Measurements from ENCODE around the gene UQCRHL. TPM values are rescaled to one million over a fixed set of nuclear protein-coding genes. Genes with fewer than 3 reads are reported as not detected.
"Not testable (repeated sequence)": the region's sequence is repeated elsewhere in the genome, so short reads cannot be mapped to it uniquely, and the experiment has no call there.

The UQCRHL gene
- total RNA-seq, result 0.76 and 4.0 TPM in 2 replicates

GRCh38 chr1:15807549-15807948 lies at the start of gene UQCRHL:
UQCRHL (minus strand) TSS chr1:15807649; CDS start chr1:15807649, 0 bp downstream.
- DNase-seq (ENCODE audit: low read depth in 2 of 2), result not testable (repeated sequence)

- DNase-seq (ENCODE audit: low read depth in 2 of 2), result no peak
Observed at GRCh38 chr1:15856888-15857287, 49.4 kb upstream of the UQCRHL start.

GRCh38 chr1:15852828-15853302 lies 45.4 kb upstream of the UQCRHL start:
- DNase-seq (ENCODE audit: low read depth in 2 of 2), result no peak

GRCh38 chr1:15852036-15852827 lies 44.8 kb upstream of the UQCRHL start:
- peak in 1 of 2 donors; percentile 50 for DNase-seq (ENCODE audit: low read depth in 2 of 2)

GRCh38 chr1:15851210-15852035 lies 44.0 kb upstream of the UQCRHL start:
- DNase-seq (ENCODE audit: low read depth in 2 of 2), result peak in 1 of 2 donors; percentile 33

- peak in 1 of 2 donors; percentile 19 for DNase-seq (ENCODE audit: low read depth in 2 of 2)
Observed at GRCh38 chr1:15850471-15851001, 43.1 kb upstream of the UQCRHL start.

GRCh38 chr1:15849775-15850324 lies 42.4 kb upstream of the UQCRHL start:
- peak in 1 of 2 donors; percentile 66 for DNase-seq (ENCODE audit: low read depth in 2 of 2)

- peak; percentile 74 to 95 for DNase-seq (ENCODE audit: low read depth in 2 of 2)
Observed at GRCh38 chr1:15848929-15849774, 41.7 kb upstream of the UQCRHL start.

- peak in 1 of 2 donors; percentile 32 for DNase-seq (ENCODE audit: low read depth in 2 of 2)
Observed at GRCh38 chr1:15848143-15848928, 40.9 kb upstream of the UQCRHL start.

- no peak for DNase-seq (ENCODE audit: low read depth in 2 of 2)
Observed at GRCh38 chr1:15847893-15848142, 40.4 kb upstream of the UQCRHL start.

- peak; percentile 94 to 98 for DNase-seq (ENCODE audit: low read depth in 2 of 2)
Observed at GRCh38 chr1:15847100-15847892, 39.8 kb upstream of the UQCRHL start, which contains the start of gene SPEN. SPEN (plus strand) TSS chr1:15847707; CDS start chr1:15848068, 361 bp downstream.

- DNase-seq (ENCODE audit: low read depth in 2 of 2), result not testable (repeated sequence)
Observed at GRCh38 chr1:15846056-15846455, 38.6 kb upstream of the UQCRHL start.

- DNase-seq (ENCODE audit: low read depth in 2 of 2), result no peak
Observed at GRCh38 chr1:15843826-15844572, 36.5 kb upstream of the UQCRHL start.

- no peak for DNase-seq (ENCODE audit: low read depth in 2 of 2)
Observed at GRCh38 chr1:15838721-15839120, 31.3 kb upstream of the UQCRHL start.

GRCh38 chr1:15837931-15838330 lies 30.5 kb upstream of the UQCRHL start:
- DNase-seq (ENCODE audit: low read depth in 2 of 2), result no peak

GRCh38 chr1:15836772-15837669 lies 29.6 kb upstream of the UQCRHL start:
- DNase-seq (ENCODE audit: low read depth in 2 of 2), result no peak

- not testable (repeated sequence) for DNase-seq (ENCODE audit: low read depth in 2 of 2)
Observed at GRCh38 chr1:15836511-15836771, 29.0 kb upstream of the UQCRHL start.
